Mucosa of descending colon (tissue), 3 donors: Measurements from ENCODE around the gene ZBTB7C. TPM values are rescaled to one million over a fixed set of nuclear protein-coding genes. Genes with fewer than 3 reads are reported as not detected.

Experiments used
- ATAC-seq: fragments of 200-7000 bp; cut with Tn5 transposase; one replicate; pipeline ENCODE4 v1.9.1; 2020; ENCODE audit warnings: mild to moderate bottlenecking, moderate library complexity
- DNase-seq, 3 donors: peaks; one replicate each; pipeline ENCODE4 v3.0.0-alpha.2; 2020
- H3K36me3 ChIP-seq: fragments of 200-600 bp; one replicate; pipeline ENCODE4 v1.8.0; 2021; ENCODE audit warnings: low read depth, mild to moderate bottlenecking
- H3K4me1 ChIP-seq: fragments of 200-600 bp; one replicate; pipeline ENCODE4 v1.8.0; 2021; ENCODE audit warnings: low read depth, mild to moderate bottlenecking
- H3K4me3 ChIP-seq: fragments of 200-600 bp; one replicate; pipeline ENCODE4 v1.8.0; 2021; ENCODE audit warnings: mild to moderate bottlenecking
- H3K9me3 ChIP-seq: fragments of 200-600 bp; one replicate; pipeline ENCODE4 v1.8.0; 2021; ENCODE audit warnings: mild to moderate bottlenecking
- CTCF ChIP-seq: fragments of 200-600 bp; IDR thresholded peaks from one replicate; pipeline ENCODE4 v1.8.0; 2022; ENCODE audit warnings: antibody characterized with exemption, mild to moderate bottlenecking
- intact Hi-C, 2 donors: fragments of 100-400 bp; cut with DNase I in 1 of 2; cut with micrococcal nuclease in 1 of 2; formaldehyde crosslinking; loops; one replicate each; pipeline versions ENCODE4 v1.11.0 to v1.11.1; 2022; cut with DNase I, micrococcal nuclease
- total RNA-seq, 3 donors: library from RNA; stranded (reverse); fragmentation: NEBNext Ultra II Directional in 2 of 3; extraction: Animal tissue kit (Norgen Biotek cat#: 25700) in 2 of 3; gene quantifications; one replicate each; pipeline versions ENCODE4 v1.2.1 to v1.2.4, GENCODE V29; 2021 to 2023
- donor health status: DM: no; HTN: no; CAD: no; lungs with moderate emphysema.
- donor health status: DM: no; HTN: no; CAD: no.
- donor health status: DM: no; HTN: yes; CAD: no.

ZBTB7C gene
- total RNA-seq, 3 donors from 2014 or later, result 20.8 to 56.6 (median 38.2) TPM

GRCh38 chr18:48228841-48229240, 180.3 kb downstream of the ZBTB7C start:
- no peaks in the 10 kb centered on the region for H3K9me3 ChIP-seq
- DNase-seq, result no peak
- H3K4me1 ChIP-seq, result no peaks in the 10 kb centered on the region
- H3K4me3 ChIP-seq, result no peak overlapping the region
- no peak for TF ChIP-seq CTCF
- intact Hi-C loops, result no loop called here
- H3K36me3 ChIP-seq, result no peaks in the 10 kb centered on the region
- no peak for ATAC-seq

DNA sequence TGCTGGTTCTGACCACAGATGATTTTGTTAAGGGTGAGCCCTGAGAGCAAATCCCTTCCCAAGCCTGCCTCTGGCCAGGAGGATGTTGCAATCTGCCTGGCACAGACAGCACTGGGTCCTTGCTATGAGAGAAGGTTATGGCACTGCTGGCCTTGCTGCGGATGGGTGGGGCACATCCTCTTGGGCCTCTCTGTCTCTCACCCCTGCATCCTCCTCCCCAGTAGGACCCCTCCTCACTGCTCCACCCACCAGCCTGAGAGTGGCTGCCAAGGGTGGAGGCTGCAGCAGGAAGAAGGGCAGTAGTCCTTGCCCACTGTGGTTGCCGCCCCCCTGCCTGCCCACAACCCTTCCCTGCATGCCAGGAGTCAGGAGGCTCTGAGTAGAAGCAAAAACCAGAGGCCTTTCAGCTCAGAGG, 180.9 kb downstream of the ZBTB7C start:
- no peaks in the 10 kb centered on the region for H3K36me3 ChIP-seq
- intact Hi-C loops, result no loop called here
- peak; percentile 36 for ATAC-seq

DNA sequence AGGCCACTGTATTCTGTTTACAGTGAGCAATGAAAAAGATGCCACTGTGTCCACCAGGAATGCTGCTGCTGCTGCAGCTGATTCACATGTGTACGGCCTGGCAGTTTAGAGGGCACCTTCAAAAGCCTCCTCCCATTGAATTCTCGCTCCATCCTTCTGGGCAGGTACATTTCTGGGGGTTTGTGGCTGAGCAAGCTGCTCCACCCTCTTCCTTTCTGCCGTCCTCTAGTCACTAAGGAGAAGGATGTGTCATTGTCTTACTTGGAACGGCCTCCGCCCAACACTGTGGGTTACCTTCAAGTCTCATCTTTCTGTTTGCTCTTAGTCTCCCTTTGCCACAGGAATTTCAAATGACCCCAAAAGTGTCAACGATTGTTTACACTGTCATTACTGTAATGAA, 182.0 kb downstream of the ZBTB7C start:
- DNase-seq, result no peak
- no peak for ATAC-seq
- H3K4me1 ChIP-seq, result no peaks in the 10 kb centered on the region
- H3K9me3 ChIP-seq, result no peaks in the 10 kb centered on the region
- H3K36me3 ChIP-seq, result no peaks in the 10 kb centered on the region
- intact Hi-C loops, result no loop called here
- no peak overlapping the region for H3K4me3 ChIP-seq
- TF ChIP-seq CTCF, result no peak

More for the DNA sequence above, 180.9 kb downstream of the ZBTB7C start:
- DNase-seq, result no peak
- Histone ChIP-seq H3K4me3 (no peak overlapping the region), H3K9me3 (no peaks in the 10 kb centered on the region), H3K4me1 (no peaks in the 10 kb centered on the region)
- no peak for TF ChIP-seq CTCF

DNA sequence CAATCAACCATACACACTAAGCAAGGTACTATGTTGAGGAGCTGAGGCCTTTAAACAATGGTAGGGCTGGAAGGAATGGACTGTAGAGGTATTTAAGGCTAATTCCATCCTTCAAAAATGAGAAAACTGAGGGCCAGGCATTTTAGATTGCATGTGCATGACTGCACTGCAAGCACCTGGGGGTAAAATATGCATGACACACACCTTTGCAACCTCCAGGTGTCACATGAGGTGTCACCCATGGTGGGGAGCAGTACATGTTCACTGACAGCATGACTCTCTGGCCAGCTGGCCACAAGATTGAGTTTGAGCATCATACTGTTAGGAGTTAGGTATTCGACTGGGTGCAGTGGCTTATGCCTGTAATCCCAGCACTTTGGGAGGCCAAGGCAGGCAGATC, 182.8 kb downstream of the ZBTB7C start:
- Histone ChIP-seq H3K36me3 (no peaks in the 10 kb centered on the region), H3K9me3 (no peaks in the 10 kb centered on the region), H3K4me1 (no peaks in the 10 kb centered on the region), H3K4me3 (no peak overlapping the region)
- intact Hi-C loops, result no loop called here
- no peak for TF ChIP-seq CTCF
- DNase-seq (no peak), ATAC-seq (no peak)

DNA sequence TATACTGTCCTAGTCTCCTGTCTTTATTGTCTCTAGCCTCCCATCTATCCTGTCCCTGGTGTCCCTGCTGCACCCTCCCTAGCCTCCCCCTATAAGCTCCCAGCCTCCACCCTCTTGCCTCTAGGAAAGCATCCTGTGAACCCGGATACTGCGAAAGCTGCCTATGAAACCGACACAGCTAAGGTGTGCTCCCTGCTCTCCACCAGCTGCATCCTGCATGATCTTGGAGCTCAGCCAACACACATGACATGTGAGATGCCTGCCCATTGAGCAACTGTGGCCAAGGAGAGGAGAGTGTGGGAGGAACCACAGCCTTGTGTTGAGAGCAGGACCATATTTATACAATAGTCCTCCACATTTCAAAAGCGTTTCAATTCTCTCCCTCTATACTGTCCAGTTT, 187.1 kb downstream of the ZBTB7C start:
- intact Hi-C loops, result no loop called here
- peak in 2 of 3 donors; percentile 63 to 75 for DNase-seq
- Histone ChIP-seq H3K9me3 (no peaks in the 10 kb centered on the region), H3K4me3 (no peak overlapping the region), H3K36me3 (no peaks in the 10 kb centered on the region), H3K4me1 (no peaks in the 10 kb centered on the region)
- no peak for TF ChIP-seq CTCF
- peak; percentile 89 for ATAC-seq
